B cell (primary cell): ENCODE data around the gene PCDHGB2. TPM values are rescaled to one million over a fixed set of nuclear protein-coding genes. Genes with fewer than 3 reads are reported as not detected.

ENCODE experiments used
- ATAC-seq: fragments of 200-7000 bp; cut with Tn5 transposase; one replicate; pipeline ENCODE4 v1.10.0; 2021; ENCODE audit warnings: low read depth, mild to moderate bottlenecking, moderate number of reproducible peaks, moderate library complexity
- CTCF ChIA-PET: fragments of 350-600 bp; sonication (Branson Sonifier 250); formaldehyde crosslinking; loops from one replicate; lab custom pipeline; 2021; ENCODE audit warnings: antibody characterized with exemption, inconsistent platforms; lab: Charles Lee
- POLR2A ChIA-PET: fragments of 350-600 bp; sonication (Branson Sonifier 250); formaldehyde crosslinking; loops from one replicate; lab custom pipeline; 2021; ENCODE audit warnings: antibody characterized with exemption; lab: Charles Lee
- DNase-seq: peaks from one replicate; pipeline ENCODE4 v3.0.0; 2013
- H2AFZ ChIP-seq: 2 replicates; pipeline ENCODE4 v1.6.1; 2012; ENCODE audit warnings: mild to moderate bottlenecking, low read depth, low read length; ENCODE audit not compliant: insufficient read depth, poor library complexity, severe bottlenecking
- H3K27ac ChIP-seq, 2 donors: 1 replicate in 1 of 2; 2 replicates in 1 of 2; pipeline ENCODE4 v1.5.1; 2012 to 2013; ENCODE audit warnings: low read length in 2 of 2, mild to moderate bottlenecking in 2 of 2, moderate library complexity in 1 of 2
- H3K27me3 ChIP-seq, 4 experiments: fragments of 200-600 bp in 1 of 4; sonication (generic) in 1 of 4; replicated peaks in 1 of 4; 1 replicate in 2 of 4; 2 replicates in 2 of 4; pipeline versions ENCODE4 v1.6.1 to v1.7.0; 2013 to 2016; ENCODE audit warnings: low read length in 3 of 4, mild to moderate bottlenecking in 2 of 4, mixed read lengths in 1 of 4, moderate library complexity in 1 of 4; ENCODE audit not compliant: insufficient read depth in 4 of 4, control insufficient read depth in 3 of 4; ENCODE audit errors: control extremely low read depth in 1 of 4
- H3K36me3 ChIP-seq, 2 experiments: replicated peaks in 1 of 2; 1 replicate in 1 of 2; 2 replicates in 1 of 2; pipeline versions ENCODE4 v1.6.1 to v1.7.1; 2013; ENCODE audit warnings: low read length in 1 of 2; ENCODE audit not compliant: insufficient read depth in 2 of 2, control insufficient read depth in 1 of 2; ENCODE audit errors: control extremely low read depth in 1 of 2, extremely low read depth in 1 of 2
- H3K4me1 ChIP-seq, 2 donors: fragments of 200-600 bp in 1 of 2; sonication (generic) in 1 of 2; 1 replicate in 1 of 2; 2 replicates in 1 of 2; pipeline versions ENCODE4 v1.5.1 to v1.6.1; 2013 to 2017; ENCODE audit warnings: low read length in 2 of 2; ENCODE audit not compliant: control insufficient read depth in 2 of 2, insufficient read depth in 2 of 2
- H3K4me2 ChIP-seq: replicated peaks from 2 replicates; pipeline ENCODE3; 2012; ENCODE audit warnings: mild to moderate bottlenecking, low read depth, low read length; ENCODE audit not compliant: poor library complexity, severe bottlenecking
- H3K4me3 ChIP-seq, 5 experiments: fragments of 200-600 bp in 1 of 5; sonication (generic) in 1 of 5; 1 replicate in 3 of 5; 2 replicates in 2 of 5; pipeline versions ENCODE4 v1.5.1 to v1.7.0; 2011 to 2016; ENCODE audit warnings: low read length in 4 of 5, mild to moderate bottlenecking in 4 of 5, low read depth in 2 of 5, control low read depth in 1 of 5, moderate library complexity in 1 of 5; ENCODE audit not compliant: insufficient read depth in 1 of 5; ENCODE audit errors: control extremely low read depth in 1 of 5, extremely low read depth in 1 of 5
- H3K79me2 ChIP-seq: fragments of 200-600 bp; sonication (generic); one replicate; pipeline ENCODE4 v1.6.0; 2016; ENCODE audit warnings: low read length; ENCODE audit not compliant: control insufficient read depth, insufficient read depth
- H3K9ac ChIP-seq: fragments of 200-600 bp; sonication (generic); 2 replicates; pipeline ENCODE4 v1.6.1; 2017; ENCODE audit warnings: mild to moderate bottlenecking, low read length, moderate library complexity
- H3K9me3 ChIP-seq, 3 donors: one replicate each; pipeline versions ENCODE4 v1.6.1 to v1.7.1; 2013; ENCODE audit warnings: low read length in 2 of 3; ENCODE audit not compliant: control insufficient read depth in 2 of 3, insufficient read depth in 1 of 3; ENCODE audit errors: control extremely low read depth in 1 of 3
- H4K20me1 ChIP-seq: 2 replicates; pipeline ENCODE4 v1.6.0; 2012; ENCODE audit warnings: mild to moderate bottlenecking, low read length; ENCODE audit not compliant: insufficient read depth, control insufficient read depth, poor library complexity, severe bottlenecking
- H3K27ac Mint-ChIP-seq: one replicate; pipeline ENCODE4 v1.8.0; 2021; ENCODE audit warnings: mixed read lengths
- H3K27me3 Mint-ChIP-seq: one replicate; pipeline ENCODE4 v1.8.0; 2021; ENCODE audit warnings: mixed read lengths
- H3K4me1 Mint-ChIP-seq: one replicate; pipeline ENCODE4 v1.8.0; 2021; ENCODE audit warnings: mixed read lengths
- H3K4me3 Mint-ChIP-seq: one replicate; pipeline ENCODE4 v1.8.0; 2021; ENCODE audit warnings: mixed read lengths
- H3K9me3 Mint-ChIP-seq: one replicate; pipeline ENCODE4 v1.8.0; 2022; ENCODE audit warnings: mixed read lengths; ENCODE audit not compliant: insufficient read depth
- CTCF ChIP-seq: fragments of 200-600 bp; IDR thresholded peaks from one replicate; pipeline ENCODE4 v1.8.0; 2022; ENCODE audit warnings: antibody characterized with exemption, mild to moderate bottlenecking
- EZH2 ChIP-seq: IDR thresholded peaks from 2 replicates; pipeline ENCODE4 v1.6.1; 2012; ENCODE audit warnings: borderline replicate concordance, low read depth, mild to moderate bottlenecking, moderate library complexity, low read length; ENCODE audit not compliant: insufficient read depth, poor library complexity, severe bottlenecking
- WGBS: methylation state at CpG from one replicate; pipeline ENCODE4 v1.1.5; 2013; ENCODE audit warnings: missing lambda C conversion rate; ENCODE audit not compliant: insufficient coverage; 5-methylcytosine and 5-hydroxymethylcytosine counted together
- intact Hi-C: fragments of 100-400 bp; cut with micrococcal nuclease; formaldehyde crosslinking; loops from one replicate; pipeline ENCODE4 v1.10.0; 2022
- polyA plus RNA-seq: library from polyadenylated mRNA; depleted of rRNA; stranded (reverse); fragments of >200 nt; gene quantifications from 2 replicates; pipeline ENCODE4 v1.2.3, GENCODE V29; 2012
- total RNA-seq, 2 donors: library from RNA; stranded (reverse); fragments of 120-200 nt in 1 of 2; gene quantifications; 1 replicate in 1 of 2; 2 replicates in 1 of 2; pipeline versions ENCODE4 v1.2.3 to v1.2.4, GENCODE V29; 2013 to 2022

Gene PCDHGB2
- total and polyA plus RNA-seq, 2 donors (not counting 1 experiment from before 2014, with no cell fraction given), result 0.66 to 3.9 TPM

- WGBS, result 44% methylated on average over 13 of the region's 21 CpGs
- Mint-ChIP-seq H3K4me3 (peak overlapping the region; percentile 81), H3K27ac (no peak overlapping the region), H3K9me3 (peaks cover 7% of the 10 kb centered on the region), H3K27me3 (peaks cover 60% of the 10 kb centered on the region), H3K4me1 (peaks cover 3% of the 10 kb centered on the region)
- Histone ChIP-seq H3K79me2 (no peaks in the 10 kb centered on the region), H3K27ac (no peak overlapping the region), H3K4me3 (no peak overlapping the region), H3K27me3 (peaks cover 0 to 44% (median 30%) of the 10 kb centered on the region in 4 experiments), H3K9me3 (peaks cover 6 to 35% (median 23%) of the 10 kb centered on the region in 3 donors), H3K9ac (no peak overlapping the region), H3K4me2 (no peak overlapping the region), H3K4me1 (no peaks in the 10 kb centered on the region), H2AFZ (no peak overlapping the region), H4K20me1 (no peaks in the 10 kb centered on the region), H3K36me3 (no peaks in the 10 kb centered on the region)
- POLR2A ChIA-PET, result no interaction called here
- CTCF ChIA-PET, result no interaction called here
- ATAC-seq (no peak), DNase-seq (no peak)
- no peak for TF ChIP-seq CTCF
- no peak for TF ChIP-seq EZH2
- intact Hi-C loops, result no loop called here
Observed at GRCh38 chr5:141383345-141383744, 23.6 kb downstream of the PCDHGB2 start.

GRCh38 chr5:141384471-141385267, 24.9 kb downstream of the PCDHGB2 start:
- POLR2A ChIA-PET, result no interaction called here
- 56% methylated on average over 40 of the region's 43 CpGs for WGBS
- Histone ChIP-seq H3K4me1 (no peaks in the 10 kb centered on the region), H3K9me3 (peaks cover 6 to 45% (median 23%) of the 10 kb centered on the region in 3 donors), H4K20me1 (no peaks in the 10 kb centered on the region), H3K4me3 (no peak overlapping the region), H2AFZ (no peak overlapping the region), H3K36me3 (no peaks in the 10 kb centered on the region), H3K27ac (no peak overlapping the region), H3K79me2 (no peaks in the 10 kb centered on the region), H3K27me3 (peaks cover 0 to 56% (median 34%) of the 10 kb centered on the region in 4 experiments), H3K4me2 (no peak overlapping the region), H3K9ac (no peak overlapping the region)
- DNase-seq (no peak), ATAC-seq (no peak)
- no peak for TF ChIP-seq CTCF
- intact Hi-C loops, result no loop called here
- peaks cover 9% of the 10 kb centered on the region for H3K9me3 Mint-ChIP-seq
- H3K27me3 Mint-ChIP-seq, result peaks cover 66% of the 10 kb centered on the region
- no peak overlapping the region for H3K27ac Mint-ChIP-seq
- H3K4me1 Mint-ChIP-seq, result peaks cover 3% of the 10 kb centered on the region
- no peak overlapping the region for H3K4me3 Mint-ChIP-seq
- CTCF ChIA-PET, result no interaction called here
